Fibroblast of skin of right biceps (primary cell): ENCODE measurements around the gene FBLN7.

Source experiments
- DNase-seq: peaks from one replicate; pipeline ENCODE4 v3.0.0-alpha.2; 2013

FBLN7 gene

DNA sequence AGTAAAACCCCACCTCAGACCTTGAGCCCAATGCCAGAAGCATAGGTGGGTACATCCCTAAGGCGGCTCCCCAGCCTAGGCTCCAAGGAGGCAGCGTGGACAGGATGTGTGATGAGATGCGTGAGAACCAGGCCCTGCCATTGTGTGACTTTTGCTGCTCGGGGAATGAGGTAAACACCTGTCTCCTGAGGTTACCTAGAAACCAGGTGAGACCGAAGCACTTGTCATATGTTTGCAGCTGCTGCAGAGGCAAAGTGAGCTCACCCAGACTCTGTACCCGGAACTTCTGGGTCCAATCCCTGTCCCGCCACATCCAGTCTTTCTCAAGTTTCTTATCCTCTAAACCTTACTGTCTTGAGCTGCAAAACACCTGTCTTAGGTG is 3.4 kb downstream of the FBLN7 start:
- DNase-seq, result no peak

DNA sequence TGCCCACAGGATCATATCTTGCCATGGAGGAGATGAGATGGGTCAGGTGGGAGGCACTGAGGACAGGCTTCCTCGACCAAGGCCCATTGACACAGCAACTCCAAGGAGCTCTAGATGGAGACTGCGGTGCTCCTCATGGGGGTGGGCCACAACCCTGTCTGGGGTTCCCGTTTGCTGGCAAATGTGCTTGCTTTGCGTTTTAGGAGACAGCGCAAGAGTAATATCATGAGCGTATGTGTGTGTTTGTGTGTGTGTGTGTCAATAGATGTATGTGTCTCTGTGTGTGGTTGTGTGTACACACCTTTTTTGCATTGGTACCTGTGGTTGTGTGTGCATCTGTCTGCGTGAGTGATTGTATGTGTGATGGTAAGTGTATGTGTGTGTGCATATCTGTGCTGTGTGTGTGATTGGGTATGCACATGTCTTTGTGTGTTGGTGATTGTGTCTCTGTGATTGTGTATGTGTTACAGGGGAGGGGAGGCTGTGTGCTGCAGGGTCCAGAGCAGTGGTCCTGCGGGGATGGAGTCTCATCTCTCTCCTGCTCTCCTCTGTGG is 4.4 kb downstream of the FBLN7 start:
- no peak for DNase-seq

DNA sequence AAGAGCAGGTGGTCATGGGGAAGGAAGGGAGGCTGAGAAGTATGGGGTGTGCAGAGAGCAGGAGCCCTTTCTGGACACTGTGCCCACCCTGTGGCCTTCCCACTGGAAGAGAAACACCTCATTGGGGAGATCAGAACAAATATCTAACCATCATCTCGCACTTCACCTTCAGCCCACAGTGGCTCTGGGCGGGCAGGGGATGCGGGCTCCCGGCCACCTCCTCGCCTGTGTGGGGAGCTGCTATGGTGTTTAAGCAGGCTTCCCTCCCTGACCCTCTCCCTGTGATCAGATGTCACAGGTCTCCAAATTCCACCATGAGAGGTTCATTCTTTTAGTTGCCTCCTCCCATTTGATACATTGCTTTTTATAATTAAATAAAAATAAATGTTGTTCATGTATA is 5.0 kb downstream of the FBLN7 start:
- DNase-seq, result no peak

DNA sequence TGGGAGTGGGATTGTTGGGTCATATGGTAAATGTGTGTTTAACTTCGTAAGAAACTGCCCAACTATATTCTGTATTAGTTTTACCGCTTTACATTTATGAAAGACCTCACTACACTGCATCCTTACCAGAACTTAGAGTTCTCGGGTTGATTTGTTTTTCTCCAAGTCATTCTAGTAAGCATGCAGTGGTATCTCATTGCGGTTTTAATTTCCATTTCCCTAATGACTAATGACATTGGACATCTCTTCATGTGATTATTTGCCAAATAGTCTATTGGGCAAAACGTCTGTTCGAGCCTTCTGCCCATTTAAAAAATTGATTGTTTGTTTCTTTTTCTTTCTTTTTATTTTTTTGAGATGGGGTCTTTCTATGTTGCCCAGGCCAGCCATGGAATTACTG is 6.8 kb downstream of the FBLN7 start:
- DNase-seq, result no peak

DNA sequence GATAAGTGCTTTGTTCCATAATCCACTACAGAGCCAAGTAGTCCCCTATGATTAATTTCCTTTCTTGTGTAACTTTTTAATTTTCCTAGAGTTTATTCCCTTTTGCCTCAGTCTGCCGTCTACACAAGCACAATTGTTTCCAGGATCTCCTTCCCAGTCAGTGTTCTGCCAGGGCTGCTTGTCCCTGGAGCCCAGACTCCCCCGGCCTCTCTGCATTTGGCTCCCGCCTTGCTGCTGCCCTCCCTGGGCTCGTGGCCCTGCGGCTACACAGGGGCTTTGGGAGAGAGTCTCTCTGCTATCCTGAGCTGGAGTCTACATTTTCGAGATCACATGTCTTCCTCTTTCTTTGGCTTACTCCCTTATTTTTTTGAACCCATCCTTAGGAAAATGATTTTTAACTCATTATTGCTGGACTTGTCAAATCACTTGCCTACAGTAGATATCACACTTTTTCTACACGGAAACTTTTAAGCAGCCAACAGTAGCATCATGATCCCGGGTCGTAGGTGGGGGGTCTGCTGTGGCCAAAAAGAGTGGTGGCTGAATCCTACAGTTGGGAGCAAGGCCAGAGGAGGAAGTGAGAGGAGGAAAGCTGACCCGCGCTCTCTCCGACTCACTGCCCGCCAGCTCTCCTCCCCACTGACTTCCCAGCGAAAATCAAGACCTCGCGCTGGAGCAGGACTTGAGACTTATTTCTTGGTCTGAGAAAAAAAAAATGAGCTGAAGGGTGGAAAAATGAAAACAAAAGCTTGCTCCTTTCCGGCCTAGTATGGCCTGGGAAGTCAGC is 9.4 kb downstream of the FBLN7 start:
- no peak for DNase-seq

DNA sequence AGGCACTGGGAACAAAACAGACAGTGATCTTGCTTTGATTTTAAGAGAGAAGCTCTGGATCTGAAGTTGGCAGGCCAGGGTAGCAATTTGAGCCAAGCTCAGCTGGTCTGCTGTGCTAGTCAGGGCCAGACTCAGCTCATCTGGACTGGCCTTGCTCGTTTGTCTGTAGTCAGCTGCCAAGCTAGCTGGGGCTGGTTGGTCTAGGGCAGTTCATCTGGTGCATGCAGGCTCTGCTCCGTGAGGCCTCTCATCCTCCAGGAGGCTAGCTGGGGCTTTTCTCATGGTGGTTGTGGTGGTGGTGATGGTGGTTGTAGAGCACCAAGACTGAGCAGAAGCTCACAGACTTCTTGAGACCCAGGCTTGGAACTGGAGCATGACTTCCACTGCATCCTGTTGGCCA is 10.3 kb downstream of the FBLN7 start:
- no peak for DNase-seq

DNA sequence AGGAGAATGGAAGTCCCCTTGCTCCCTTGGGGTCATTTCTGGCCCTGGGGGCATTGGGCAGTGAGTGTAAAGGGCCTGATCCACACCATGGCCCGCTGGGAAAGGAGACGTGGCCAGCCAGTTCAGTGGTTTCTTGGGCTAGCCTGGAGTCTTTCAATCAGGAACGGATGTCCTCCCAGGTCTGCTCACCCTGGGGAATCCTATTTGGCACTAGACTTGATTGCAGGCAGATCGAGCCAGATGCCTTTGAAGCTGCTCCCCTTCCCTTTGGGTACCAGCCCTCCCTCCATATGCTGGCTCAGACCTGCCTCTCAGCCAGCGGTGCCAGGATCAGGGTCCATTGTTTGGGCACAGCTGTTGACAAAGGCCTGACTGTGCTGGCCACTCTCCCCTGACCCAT is 11.0 kb downstream of the FBLN7 start:
- DNase-seq, result no peak

DNA sequence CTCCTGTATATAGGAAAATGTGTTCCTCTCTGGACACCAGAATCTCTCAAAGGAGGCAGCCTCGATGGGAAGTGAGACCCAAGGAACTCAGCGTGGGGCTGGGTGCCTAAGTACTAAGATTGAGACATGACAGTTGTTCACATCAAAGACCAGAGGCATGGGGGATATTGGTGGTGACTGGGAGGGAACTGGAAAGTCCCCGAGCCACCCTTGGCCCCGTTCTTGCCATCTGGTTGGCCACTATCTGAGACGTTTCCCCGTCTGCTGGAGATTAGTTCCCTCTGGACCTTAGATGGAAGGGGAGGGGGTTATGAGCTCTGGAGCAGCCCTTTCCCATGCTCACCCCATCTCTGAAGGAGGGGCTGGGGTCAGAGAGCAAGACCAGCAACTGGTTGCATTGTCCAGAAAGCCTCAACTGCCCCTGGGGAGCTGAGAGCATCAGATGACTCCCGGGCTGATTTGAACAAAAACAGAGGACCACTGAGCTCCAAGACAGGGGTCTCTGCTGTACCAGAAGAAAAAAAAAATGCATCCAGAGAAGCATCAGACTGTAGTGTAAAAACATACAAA is 11.8 kb downstream of the FBLN7 start:
- no peak for DNase-seq

DNA sequence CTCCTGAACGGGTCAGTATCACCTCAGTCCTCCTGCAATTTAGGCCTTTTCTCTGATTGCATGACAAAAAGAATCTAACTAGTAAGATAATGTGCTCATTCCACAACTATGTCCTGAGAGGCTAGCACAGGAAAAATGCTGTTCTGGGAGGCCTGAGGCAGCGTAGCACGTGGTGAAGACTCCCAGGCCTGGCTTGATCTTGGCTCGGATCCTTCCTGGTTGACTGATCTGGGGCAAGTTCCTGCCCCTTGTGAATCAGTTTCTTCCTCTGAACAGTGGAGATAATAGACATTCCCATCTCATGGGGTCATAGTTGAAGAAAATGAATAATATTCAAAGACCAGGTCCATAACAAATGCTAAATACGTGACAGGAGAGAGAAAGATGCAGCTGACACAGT is 12.3 kb downstream of the FBLN7 start:
- peak; percentile 93 for DNase-seq

DNA sequence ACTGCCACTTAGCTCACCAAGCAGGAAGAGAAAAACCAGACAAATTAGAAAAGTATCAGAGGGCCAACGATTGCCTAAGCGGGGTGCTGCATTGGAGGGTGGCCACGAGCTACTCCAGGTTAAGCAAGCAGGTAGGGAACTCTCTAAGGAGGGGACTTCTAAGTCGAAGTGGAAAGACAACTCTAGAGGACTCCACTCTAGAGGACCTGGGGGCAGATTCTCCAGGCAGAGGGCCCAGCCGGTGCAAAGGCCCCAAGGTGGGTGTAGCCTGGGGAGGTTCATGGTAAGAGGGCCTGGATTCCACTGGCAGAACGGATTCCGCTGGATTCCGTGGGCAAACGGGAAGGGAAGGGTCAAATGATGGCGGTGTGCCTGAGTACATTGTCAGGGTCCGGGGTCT is 12.7 kb downstream of the FBLN7 start:
- DNase-seq, result no peak

DNA sequence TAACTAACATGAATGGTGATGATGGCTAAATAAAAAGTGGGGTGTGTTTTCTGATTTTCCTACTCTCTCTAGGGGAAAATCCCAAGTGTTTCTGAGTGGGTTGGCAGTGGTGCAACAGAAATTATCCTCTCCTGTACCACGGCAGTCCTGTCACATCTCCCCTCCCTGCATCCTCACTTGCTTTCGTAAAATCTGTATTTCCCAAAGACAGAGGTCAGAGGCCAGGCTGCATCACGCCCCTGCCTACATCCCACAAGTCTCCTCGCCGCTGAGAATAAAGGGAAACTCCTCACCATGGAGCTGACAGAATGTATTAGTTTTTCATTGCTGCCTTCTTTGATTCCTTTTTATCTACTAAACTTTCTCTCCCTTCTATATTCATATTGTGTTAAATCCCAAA is 13.1 kb downstream of the FBLN7 start:
- no peak for DNase-seq

DNA sequence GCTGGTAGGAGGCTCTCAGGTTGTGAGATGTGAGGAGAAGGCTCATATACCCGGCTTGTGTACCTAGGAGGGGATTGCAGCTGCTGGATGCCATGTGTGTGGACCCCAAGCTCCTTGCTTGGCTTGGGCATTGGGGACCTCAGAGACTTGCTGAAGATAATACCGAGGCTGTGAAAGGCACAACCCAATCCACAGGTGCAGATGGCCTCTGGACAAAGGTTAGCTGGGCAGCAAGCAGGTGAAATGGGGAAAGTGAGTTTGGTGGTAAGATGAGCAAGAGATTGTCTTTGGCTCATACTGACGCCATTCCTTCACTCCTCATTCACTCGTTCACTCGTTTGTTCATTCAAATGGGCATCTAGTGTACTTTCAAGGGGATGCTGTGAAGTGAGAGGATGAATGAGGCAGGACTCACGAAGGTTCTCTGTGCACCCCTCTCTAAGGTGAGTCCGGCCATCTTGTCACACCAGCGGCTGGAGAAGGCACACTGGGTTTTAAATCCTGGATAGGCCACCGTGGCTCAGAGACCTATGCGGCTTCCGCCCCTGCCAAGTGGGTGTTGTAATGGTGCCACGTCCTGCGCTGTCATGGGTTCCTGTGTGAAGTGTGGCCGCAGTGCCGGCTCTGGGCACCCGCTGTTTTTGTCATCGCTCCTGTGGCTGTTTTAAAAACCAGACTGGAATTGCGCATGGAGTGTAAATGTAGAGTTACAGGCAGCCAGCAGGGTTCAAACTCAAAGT is 13.7 kb downstream of the FBLN7 start:
- DNase-seq, result no peak

DNA sequence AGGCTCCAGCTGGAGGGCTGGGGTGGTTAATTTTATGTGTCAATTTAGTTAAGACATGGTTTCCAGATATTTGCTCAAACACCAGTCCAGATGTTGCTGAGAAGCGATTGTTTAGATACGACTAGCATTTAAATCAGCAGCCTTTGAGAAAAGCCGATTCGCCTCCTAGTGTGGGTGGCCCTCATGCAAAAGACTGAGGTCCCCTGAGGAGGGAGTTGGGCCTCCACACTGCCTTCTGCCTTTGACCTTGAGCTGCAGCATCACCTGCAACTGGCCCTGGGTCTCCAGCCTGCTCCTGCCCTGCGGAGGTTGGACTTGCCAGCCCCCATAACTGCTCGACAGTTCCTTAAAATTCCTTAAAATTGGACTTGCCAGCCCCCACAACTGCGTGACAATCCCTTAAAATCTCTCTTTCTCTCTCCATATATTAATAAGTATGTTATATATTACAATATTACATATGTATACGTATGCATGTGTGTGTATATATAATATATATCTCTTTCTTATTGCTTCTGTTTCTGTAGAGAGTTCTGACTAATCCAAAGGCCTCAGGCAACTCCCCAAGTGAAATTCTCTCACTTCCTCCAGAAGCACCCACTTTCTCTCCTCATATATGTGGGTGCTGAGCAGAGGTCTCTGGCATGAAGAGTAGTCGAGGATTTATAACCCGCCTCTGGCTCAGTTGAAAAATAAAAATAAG is 14.4 kb downstream of the FBLN7 start:
- DNase-seq, result no peak

DNA sequence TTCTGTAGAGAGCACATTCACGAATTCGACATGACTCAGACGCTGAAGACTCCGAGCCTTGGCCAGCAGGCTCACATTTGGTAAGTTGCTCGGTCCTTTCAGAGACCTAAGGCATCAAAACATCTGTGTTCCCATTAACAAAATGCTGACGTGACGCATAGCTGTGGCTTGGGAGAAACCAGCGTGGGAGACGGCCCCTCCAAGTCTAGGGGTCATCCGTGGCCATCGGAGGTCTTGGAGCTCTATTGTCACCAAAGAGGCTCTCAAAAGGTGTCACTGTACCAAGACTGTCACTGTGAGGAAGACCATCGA is 14.9 kb downstream of the FBLN7 start:
- DNase-seq, result peak; percentile 5

DNA sequence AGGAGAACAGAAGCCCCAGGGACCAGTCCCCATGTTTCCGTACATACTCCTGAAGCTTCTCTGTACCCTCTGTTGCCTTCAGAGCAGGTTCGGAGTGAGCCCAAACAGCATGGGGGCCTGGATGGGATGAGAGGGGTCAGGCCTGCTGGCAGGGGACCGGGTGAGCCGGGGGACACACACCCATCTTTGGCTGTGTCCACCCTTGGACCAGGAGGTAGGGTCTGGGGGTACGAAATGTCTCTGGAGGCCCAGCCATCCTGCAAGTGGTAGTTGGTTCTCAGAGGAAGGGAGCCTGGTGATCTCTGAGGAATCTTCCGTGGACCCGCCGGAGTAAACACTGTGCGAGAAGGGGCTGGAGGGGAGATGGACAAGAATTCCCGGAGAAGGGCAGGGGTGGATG is 15.3 kb downstream of the FBLN7 start:
- no peak for DNase-seq

DNA sequence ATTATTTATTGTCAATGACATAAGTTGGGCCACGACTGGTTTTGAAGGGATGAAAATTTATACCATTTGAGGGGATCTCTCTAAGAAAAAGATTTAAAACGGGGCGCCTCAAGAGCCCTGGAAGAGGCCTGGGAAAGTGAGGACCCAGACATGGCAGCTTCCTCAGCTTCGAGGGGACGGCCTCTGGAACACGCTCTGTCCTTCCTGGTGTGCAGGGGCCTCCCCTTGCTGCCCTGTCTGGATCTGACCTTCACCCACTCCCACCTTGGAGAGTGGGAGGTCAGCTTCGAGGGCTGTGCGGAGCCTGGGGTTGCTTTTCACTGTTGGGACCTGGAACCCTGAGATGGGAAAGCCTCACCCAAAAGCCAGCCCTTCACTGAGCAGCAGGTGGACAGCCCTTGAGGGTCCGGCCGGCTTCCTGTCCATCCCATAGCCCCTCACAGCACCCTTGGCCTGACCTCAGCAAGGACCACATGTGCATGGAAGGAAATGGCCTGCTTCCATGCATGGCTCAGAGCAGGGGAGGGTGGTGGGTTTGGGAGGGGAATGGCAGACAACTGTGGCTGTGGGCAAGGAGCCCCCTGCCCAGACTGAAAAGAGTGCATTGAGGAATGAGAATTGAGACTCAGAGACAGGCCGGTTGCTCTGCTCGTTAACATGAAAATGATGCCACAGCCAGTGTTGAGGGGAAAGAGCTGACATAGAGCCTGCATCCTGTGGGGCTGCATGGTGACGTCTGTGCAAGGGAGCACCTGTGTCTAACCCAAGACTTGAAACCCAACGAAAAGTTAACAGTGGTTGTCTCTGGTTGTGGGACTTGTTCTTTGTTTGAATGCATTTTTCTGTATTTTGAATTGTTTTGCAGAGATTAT is 16.3 kb downstream of the FBLN7 start:
- DNase-seq, result no peak

DNA sequence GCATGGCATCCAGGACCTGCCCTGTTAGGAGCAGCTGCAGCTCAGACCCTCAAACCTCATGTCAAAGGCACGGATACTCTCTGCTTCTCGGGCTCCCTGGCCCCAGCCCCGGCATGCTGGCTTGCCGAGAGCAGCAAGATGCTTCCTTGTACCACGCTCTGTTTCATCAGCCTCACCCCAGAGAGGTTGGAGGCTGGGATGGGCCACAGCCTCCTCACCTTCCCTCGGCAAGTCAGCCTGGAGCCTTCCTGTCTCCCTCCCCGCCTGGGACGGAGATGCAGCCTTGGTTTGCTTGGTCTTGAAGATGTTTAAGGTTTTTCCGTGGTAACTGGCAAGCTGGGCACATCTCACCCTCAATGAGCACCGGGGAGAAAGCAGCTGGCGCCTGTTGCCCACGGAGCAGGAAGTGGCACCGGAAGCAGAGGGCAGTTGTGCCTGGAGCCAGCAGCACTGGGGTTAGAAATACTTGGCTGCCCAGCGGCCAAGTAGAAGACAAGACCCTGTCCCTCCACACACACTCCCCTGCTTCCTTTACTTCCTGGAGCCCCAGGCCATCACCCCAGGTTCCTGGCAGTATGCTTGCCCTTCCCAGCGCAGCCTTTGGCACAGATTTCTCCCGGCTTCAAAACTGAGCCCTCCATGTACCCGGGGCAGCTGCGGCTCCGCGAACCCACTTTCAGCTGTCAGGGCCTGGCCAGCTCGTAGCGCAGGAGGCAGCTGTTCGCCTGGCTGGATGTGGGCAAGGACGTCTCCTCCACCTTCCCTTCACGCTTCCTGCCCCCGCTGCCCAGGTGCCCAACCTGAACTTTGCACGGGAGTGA is 17.4 kb downstream of the FBLN7 start:
- no peak for DNase-seq

DNA sequence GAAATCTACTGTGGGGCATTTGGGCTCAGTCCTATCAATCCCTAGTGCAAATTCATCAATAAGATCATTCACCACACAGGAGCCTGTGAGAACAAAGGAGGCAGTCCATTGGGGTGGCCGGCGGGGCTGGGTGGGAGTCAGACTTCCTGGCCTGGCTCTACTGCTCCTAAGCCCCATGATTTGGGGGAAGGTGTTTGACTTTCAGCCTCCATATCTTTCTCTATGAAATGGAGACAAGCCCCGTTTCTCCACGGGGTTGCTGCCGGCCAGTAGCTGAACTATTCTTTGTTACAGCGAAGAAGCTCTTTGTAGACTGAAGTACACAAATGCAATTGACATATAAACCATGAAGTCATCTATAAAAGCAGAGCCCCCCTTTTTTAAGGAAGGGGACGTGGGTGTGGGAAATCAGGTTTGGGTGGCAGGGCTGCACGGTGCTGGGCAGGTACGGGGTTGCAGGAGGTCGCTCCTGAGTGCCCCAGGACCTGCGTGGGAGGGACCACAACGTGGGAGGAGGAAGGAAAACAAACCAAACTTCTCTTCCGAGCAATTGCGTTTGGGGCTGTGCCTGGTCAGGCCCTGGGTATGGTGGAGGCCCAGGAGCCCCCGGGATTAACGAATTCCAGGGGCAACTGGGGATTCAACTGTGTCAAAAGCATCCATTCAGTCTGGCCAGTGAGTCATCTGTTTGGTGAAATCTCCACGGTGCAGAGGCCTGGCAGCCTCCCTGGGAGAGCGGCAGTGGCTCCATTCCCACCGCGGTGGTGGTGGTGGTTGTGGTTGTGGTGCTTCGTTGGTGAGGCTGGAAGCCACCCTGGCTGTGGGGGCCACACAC is 18.2 kb downstream of the FBLN7 start:
- DNase-seq, result peak; percentile 48

DNA sequence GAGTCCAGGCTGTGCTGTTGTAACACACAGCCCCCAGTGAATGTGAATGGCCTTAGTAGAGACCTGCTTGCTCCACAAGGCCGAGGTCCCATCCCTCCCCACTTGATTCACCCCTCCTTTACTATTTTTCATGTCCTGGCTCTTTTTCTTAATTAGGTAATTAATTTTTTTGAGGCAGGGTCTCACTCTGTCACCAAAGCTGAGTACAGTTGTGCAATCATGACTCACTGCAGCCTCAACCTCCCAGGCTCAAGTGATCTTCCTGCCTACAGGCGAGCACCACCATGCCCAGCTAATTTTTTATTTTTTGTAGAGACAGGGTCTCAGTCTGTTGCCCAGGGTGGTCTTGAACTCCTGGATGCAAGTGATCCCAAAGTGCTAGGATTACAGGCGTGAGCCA is 19.3 kb downstream of the FBLN7 start:
- DNase-seq, result no peak

DNA sequence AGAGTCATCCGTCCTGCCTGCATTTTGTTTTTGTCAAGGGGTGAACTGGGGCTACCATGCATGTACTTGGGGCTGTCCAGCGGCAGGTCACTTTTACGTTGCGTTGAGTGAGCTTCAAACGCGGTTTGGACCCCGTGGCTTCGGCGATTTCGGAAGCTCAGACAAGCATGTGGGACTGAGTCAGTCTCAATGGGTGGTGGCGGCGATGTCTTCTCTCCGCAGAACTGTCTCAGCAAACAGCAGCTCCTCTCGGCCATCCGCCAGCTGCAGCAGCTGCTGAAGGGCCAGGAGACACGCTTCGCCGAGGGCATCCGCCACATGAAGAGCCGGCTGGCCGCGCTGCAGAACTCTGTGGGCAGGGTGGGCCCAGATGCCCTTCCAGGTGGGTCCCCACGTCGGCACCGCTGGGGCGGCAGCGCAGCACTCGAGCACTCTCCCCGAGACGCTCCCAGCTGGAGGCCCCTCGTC is 21.3 kb downstream of the FBLN7 start:
- DNase-seq, result no peak
